ENCODE data around the gene MAT1A. TPM values are rescaled to one million over a fixed set of nuclear protein-coding genes. Genes with fewer than 3 reads are reported as not detected.

MAT1A gene
- total and polyA plus RNA-seq, 10 donors = 0.05 to 0.76 TPM; not detected in 8

DNA sequence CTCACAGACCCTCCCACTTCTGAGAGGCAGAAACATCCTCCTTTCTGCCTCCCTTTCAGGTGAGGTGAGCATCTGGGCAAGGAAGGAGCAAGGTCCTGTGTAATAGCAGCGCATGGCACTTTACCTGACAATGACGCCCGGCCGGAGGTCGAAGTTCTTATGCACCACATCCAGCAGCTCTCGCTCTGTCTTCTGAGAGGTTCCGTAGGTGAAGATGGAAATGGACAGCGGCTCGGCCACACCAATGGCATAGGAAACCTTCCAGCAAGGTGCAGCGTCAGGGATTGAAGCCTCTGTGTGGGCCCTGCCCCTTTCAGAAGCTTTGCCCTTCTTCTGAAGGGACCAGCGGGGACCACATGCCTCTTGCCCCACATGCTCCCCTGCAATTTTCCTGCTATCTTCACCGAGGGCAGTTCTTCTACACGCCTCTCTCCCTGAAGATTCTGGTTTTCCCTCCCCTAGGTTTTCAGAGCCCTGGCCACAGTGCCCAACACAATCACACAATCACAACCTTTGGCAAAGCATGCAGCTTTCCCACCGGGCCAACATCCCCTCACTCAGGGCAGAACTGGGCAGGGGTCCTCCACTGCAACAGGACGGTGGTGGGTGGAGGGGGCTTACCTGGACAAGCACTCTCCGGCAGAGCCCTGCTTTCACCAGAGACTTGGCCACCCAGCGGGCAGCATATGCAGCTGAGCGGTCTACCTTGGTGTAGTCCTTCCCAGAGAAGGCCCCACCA lies 14.9 kb downstream of the MAT1A start:
- no peak for TF ChIP-seq POLR2AphosphoS5 (IDR thresholded peaks at IDR 0.05)
- no peak for TF ChIP-seq CTCF (IDR thresholded peaks at IDR 0.05 in 8 of 11, conservative IDR thresholded peaks at IDR 0.05 in 3 of 11)
- no peak for TF ChIP-seq POLR2A (IDR thresholded peaks at IDR 0.05)
- H3K9me3 ChIP-seq = no peaks in the 10 kb centered on the region
- peaks cover 0 to 5% (median 0%) of the 10 kb centered on the region in 7 donors for H3K27me3 ChIP-seq (replicated peaks in 1 of 7)
- no peak for DNase-seq
- H3K4me3 ChIP-seq = no peak overlapping the region
- no peaks in the 10 kb centered on the region for H3K36me3 ChIP-seq
- WGBS, 5 donors = 85 to 93% (median 89%) methylated on average over 17 to 18 of the region's 18 CpGs
- H3K4me1 ChIP-seq = no peaks in the 10 kb centered on the region
- H3K27ac ChIP-seq = no peak overlapping the region
- intact Hi-C loops (cut with DNase I; ENCODE audit: low total_unique reads) = no loop called here

- Histone ChIP-seq H3K27me3 (replicated peaks in 1 of 7) (peaks cover 0 to 5% (median 0%) of the 10 kb centered on the region in 7 donors), H3K4me1 (no peaks in the 10 kb centered on the region), H3K36me3 (no peaks in the 10 kb centered on the region), H3K9me3 (no peaks in the 10 kb centered on the region), H3K4me3 (no peak overlapping the region), H3K27ac (no peak overlapping the region)
- intact Hi-C loops (cut with DNase I; ENCODE audit: low total_unique reads) = no loop called here
- 85 to 93% (median 89%) methylated on average over 14 of the region's 14 CpGs for WGBS, 5 donors
- no peak for DNase-seq
- TF ChIP-seq POLR2A (IDR thresholded peaks at IDR 0.05) (no peak), POLR2AphosphoS5 (IDR thresholded peaks at IDR 0.05) (no peak), CTCF (IDR thresholded peaks at IDR 0.05 in 8 of 11, conservative IDR thresholded peaks at IDR 0.05 in 3 of 11) (no peak)
Observed at GRCh38 chr10:80273523-80274170, 15.8 kb downstream of the MAT1A start.

DNA sequence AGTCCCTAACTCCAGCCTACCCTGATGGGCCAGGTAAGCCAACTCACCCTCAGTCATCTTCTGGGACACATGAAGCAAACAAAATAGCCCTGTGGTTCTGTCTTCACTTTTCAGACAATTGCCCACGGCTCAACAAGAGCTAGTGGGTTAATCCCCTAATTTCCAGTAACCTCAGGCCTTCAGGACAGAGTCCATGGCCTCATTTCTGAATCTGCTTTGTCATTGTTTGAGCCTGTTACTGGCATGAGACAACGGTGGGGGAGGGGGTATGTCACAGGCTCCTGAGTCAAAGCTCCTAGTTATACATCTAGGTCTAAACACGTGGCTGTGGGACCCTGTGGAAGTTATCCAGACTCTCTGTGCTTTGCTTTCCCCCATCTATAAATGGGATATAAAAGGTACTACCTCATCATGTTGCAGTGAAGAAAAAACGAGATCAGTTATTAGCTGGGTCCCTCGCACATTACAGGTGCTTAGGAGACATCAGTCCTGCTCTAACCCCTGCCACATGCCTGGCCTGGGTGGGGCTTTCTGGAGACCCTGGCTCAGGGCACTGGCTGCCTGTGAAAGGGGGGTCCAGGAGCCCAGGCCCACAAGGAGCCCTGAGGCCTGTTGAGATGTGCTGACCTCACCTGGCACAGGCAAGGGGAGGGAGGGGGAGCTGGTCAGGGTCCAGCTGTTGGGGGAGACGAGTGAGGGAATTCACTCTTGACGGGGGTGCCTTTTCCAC lies 16.5 kb downstream of the MAT1A start:
- H3K4me1 ChIP-seq = no peaks in the 10 kb centered on the region
- no peak overlapping the region for H3K4me3 ChIP-seq
- no peak overlapping the region for H3K27ac ChIP-seq
- intact Hi-C loops (cut with DNase I; ENCODE audit: low total_unique reads) = no loop called here
- H3K36me3 ChIP-seq = no peaks in the 10 kb centered on the region
- 56 to 75% (median 58%) methylated on average over 7 of the region's 7 CpGs for WGBS, 5 donors
- peaks cover 0 to 5% (median 0%) of the 10 kb centered on the region in 7 donors for H3K27me3 ChIP-seq (replicated peaks in 1 of 7)
- DNase-seq = no peak
- peaks cover 0 to 3% (median 0%) of the 10 kb centered on the region in 8 donors for H3K9me3 ChIP-seq
- no peak for TF ChIP-seq POLR2AphosphoS5 (IDR thresholded peaks at IDR 0.05)
- TF ChIP-seq CTCF (IDR thresholded peaks at IDR 0.05 in 8 of 11, conservative IDR thresholded peaks at IDR 0.05 in 3 of 11) = no peak
- no peak for TF ChIP-seq POLR2A (IDR thresholded peaks at IDR 0.05)

- intact Hi-C loops (cut with DNase I; ENCODE audit: low total_unique reads) = no loop called here
- no peaks in the 10 kb centered on the region for H3K4me1 ChIP-seq
Observed at GRCh38 chr10:80271416-80271815, 18.0 kb downstream of the MAT1A start.

More at GRCh38 chr10:80271416-80271815, 18.0 kb downstream of the MAT1A start:
- 51 to 63% (median 56%) methylated on average over 5 of the region's 5 CpGs for WGBS, 5 donors
- peaks cover 0 to 4% (median 0%) of the 10 kb centered on the region in 8 donors for H3K9me3 ChIP-seq
- no peaks in the 10 kb centered on the region for H3K36me3 ChIP-seq
- H3K4me3 ChIP-seq = no peak overlapping the region
- no peak overlapping the region for H3K27ac ChIP-seq
- TF ChIP-seq CTCF (IDR thresholded peaks at IDR 0.05 in 8 of 11, conservative IDR thresholded peaks at IDR 0.05 in 3 of 11) = no peak
- no peak for TF ChIP-seq POLR2AphosphoS5 (IDR thresholded peaks at IDR 0.05)
- DNase-seq = no peak
- peaks cover 0 to 5% (median 0%) of the 10 kb centered on the region in 7 donors for H3K27me3 ChIP-seq (replicated peaks in 1 of 7)
